Adipocyte (in vitro differentiated cells): ENCODE results near the gene POLR2L.

Experiments
- DNase-seq: peaks from one replicate; pipeline ENCODE4 v3.0.0-alpha.2; 2015; ENCODE audit warnings: low read depth
- H3K27me3 ChIP-seq: replicated peaks from 2 replicates; pipeline ENCODE4 v1.7.0; 2013; ENCODE audit warnings: mild to moderate bottlenecking, low read length, moderate library complexity; ENCODE audit not compliant: control insufficient read depth, insufficient read depth
- H3K36me3 ChIP-seq: 2 replicates; pipeline ENCODE4 v1.7.0; 2013; ENCODE audit warnings: low read length, mild to moderate bottlenecking, moderate library complexity; ENCODE audit not compliant: control insufficient read depth, insufficient read depth, severe bottlenecking
- H3K4me1 ChIP-seq: 2 replicates; pipeline ENCODE4 v1.7.0; 2013; ENCODE audit warnings: mild to moderate bottlenecking, low read length, moderate library complexity; ENCODE audit not compliant: control insufficient read depth, insufficient read depth
- H3K4me3 ChIP-seq: 2 replicates; pipeline ENCODE4 v1.7.0; 2013; ENCODE audit warnings: mild to moderate bottlenecking, low read length, moderate library complexity
- H3K9ac ChIP-seq: 2 replicates; pipeline ENCODE4 v1.7.0; 2013; ENCODE audit warnings: mild to moderate bottlenecking, low read length, moderate library complexity
- H3K9me3 ChIP-seq: 2 replicates; pipeline ENCODE4 v1.7.0; 2013; ENCODE audit warnings: mild to moderate bottlenecking, low read length, moderate library complexity; ENCODE audit not compliant: control insufficient read depth

The POLR2L gene

DNA sequence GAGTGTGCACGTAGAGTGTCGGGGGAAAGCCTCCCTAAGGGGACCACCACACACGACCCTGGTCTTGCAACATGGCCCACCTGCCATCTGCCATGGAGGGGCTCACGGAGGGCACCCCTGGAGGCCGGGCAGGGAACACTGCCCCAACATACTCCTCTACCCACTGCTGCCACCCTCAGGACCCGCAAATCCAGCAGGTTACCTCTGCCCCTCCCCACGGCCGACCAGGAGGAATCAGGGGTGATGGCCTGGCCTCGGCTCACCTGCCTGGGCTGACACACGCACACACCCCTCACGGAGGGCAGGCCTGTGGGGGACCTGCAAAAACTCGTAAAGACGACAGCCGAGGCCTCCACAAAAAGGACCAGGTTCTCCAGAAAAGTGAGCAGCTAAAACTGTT, 38.1 kb upstream of the POLR2L start:
- Histone ChIP-seq H3K9ac (no peak overlapping the region), H3K36me3 (peaks cover 15% of the 10 kb centered on the region), H3K4me1 (peaks cover 4% of the 10 kb centered on the region), H3K4me3 (no peak overlapping the region), H3K9me3 (no peaks in the 10 kb centered on the region), H3K27me3 (no peaks in the 10 kb centered on the region)
- no peak for DNase-seq

DNA sequence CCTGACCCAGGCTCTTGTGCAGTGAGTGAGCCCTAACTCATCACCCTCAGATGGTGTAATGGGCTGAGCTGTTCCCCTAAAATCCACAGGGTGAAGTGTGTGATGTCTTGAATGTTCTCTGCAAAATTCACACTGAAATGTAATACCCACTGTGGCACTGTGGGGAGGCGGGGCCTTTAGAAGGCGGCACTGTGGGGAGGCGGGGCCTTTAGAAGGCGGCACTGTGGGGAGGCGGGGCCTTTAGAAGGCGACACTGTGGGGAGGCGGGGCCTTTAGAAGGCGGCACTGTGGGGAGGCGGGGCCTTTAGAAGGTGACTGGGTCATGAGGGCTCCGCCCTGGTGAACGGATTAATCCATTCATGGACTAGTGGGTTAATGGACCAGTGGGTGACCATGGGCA, 35.2 kb upstream of the POLR2L start:
- no peak overlapping the region for H3K4me3 ChIP-seq
- H3K36me3 ChIP-seq, result peaks cover 15% of the 10 kb centered on the region
- no peaks in the 10 kb centered on the region for H3K27me3 ChIP-seq
- no peaks in the 10 kb centered on the region for H3K9me3 ChIP-seq
- peaks cover 4% of the 10 kb centered on the region for H3K4me1 ChIP-seq
- H3K9ac ChIP-seq, result no peak overlapping the region
- no peak for DNase-seq

DNA sequence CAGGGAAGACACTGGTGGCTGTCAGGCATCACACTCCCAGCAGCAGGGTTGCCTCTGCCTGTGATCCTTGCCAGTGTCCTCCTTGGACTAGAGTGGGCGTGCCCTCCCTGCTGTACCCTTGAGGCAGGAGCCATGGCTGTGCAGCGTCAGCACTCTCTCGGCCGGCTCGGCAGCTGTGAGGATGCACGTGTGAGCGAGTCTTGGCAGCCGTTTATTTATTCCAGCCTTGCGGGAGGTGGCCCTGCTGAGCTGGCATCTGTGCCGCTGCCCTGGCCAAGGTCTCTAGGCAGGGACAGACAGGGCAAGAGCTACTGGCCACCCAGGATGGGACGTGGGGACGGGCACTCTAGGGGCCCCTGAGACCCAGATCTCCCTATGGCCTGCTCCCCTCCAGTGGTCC, 34.2 kb upstream of the POLR2L start:
- peaks cover 15% of the 10 kb centered on the region for H3K36me3 ChIP-seq
- DNase-seq, result no peak

DNA sequence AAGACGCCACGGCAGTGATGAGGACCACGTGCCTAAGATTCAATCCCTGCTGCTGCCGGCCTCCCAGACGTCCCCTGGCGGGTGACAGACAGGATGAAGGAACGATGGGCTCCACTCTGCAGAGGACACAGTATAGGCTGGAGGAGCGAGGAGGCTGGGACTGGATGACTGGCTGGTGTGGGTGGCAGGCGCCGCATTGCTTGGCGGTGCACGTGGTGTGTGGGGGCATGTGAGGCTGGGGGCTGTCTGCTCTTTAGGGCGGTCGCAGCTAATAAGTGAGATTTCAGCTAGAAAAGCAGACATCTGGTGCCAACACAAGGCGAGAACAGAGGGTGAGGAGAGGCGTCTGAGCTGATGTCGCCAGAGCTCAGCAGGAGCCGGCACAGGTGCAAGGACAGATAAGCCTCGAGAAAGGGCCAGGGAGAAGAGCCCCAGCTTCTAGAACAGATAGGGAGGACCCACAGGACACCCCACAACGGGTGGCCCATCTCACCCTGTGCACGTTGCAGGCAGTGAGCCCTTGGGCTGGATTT, 33.5 kb upstream of the POLR2L start:
- Histone ChIP-seq H3K9me3 (no peaks in the 10 kb centered on the region), H3K4me3 (no peak overlapping the region), H3K27me3 (no peaks in the 10 kb centered on the region), H3K4me1 (peaks cover 7% of the 10 kb centered on the region), H3K9ac (no peak overlapping the region), H3K36me3 (peaks cover 14% of the 10 kb centered on the region)
- no peak for DNase-seq

More for the DNA sequence above, 34.2 kb upstream of the POLR2L start:
- Histone ChIP-seq H3K27me3 (no peaks in the 10 kb centered on the region), H3K9ac (no peak overlapping the region), H3K4me3 (no peak overlapping the region), H3K9me3 (no peaks in the 10 kb centered on the region), H3K4me1 (peaks cover 7% of the 10 kb centered on the region)

- Histone ChIP-seq H3K27me3 (no peaks in the 10 kb centered on the region), H3K9ac (no peak overlapping the region), H3K9me3 (no peaks in the 10 kb centered on the region), H3K36me3 (peaks cover 10% of the 10 kb centered on the region), H3K4me3 (no peak overlapping the region), H3K4me1 (peaks cover 7% of the 10 kb centered on the region)
- DNase-seq, result no peak
Observed at GRCh38 chr11:875203-875602, 32.9 kb upstream of the POLR2L start.

GRCh38 chr11:873706-874105, 31.4 kb upstream of the POLR2L start:
- Histone ChIP-seq H3K9ac (no peak overlapping the region), H3K4me3 (no peak overlapping the region), H3K9me3 (no peaks in the 10 kb centered on the region), H3K4me1 (peaks cover 7% of the 10 kb centered on the region), H3K36me3 (no peaks in the 10 kb centered on the region), H3K27me3 (no peaks in the 10 kb centered on the region)
- no peak for DNase-seq

DNA sequence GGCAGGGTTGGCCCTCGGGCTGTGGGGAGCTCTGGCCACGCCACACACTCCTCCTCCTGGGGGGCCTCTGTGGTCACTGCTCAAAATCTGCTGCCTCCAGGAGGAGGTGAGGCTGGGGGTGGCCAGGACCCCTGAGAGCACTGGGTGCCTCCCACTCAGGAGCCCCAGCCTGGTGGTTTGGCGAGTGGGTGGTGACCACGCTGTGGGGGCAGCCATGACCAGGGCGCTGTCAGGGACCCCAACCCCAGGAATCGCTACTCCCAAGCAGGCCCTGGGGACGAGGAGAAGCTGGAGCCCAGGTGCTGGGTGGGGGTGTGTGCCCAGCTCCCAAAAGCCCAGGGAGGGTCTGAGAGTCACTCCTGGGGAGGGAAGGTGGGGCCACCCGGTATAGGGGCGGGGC, 30.5 kb upstream of the POLR2L start:
- H3K9ac ChIP-seq, result no peak overlapping the region
- H3K27me3 ChIP-seq, result no peaks in the 10 kb centered on the region
- H3K4me1 ChIP-seq, result peaks cover 7% of the 10 kb centered on the region
- H3K9me3 ChIP-seq, result no peaks in the 10 kb centered on the region
- DNase-seq, result no peak
- no peak overlapping the region for H3K4me3 ChIP-seq
- H3K36me3 ChIP-seq, result no peaks in the 10 kb centered on the region

GRCh38 chr11:871472-871871, 29.1 kb upstream of the POLR2L start:
- H3K9ac ChIP-seq, result no peak overlapping the region
- H3K4me3 ChIP-seq, result no peak overlapping the region
- H3K9me3 ChIP-seq, result no peaks in the 10 kb centered on the region
- peaks cover 7% of the 10 kb centered on the region for H3K4me1 ChIP-seq
- no peaks in the 10 kb centered on the region for H3K27me3 ChIP-seq
- no peak for DNase-seq
- no peaks in the 10 kb centered on the region for H3K36me3 ChIP-seq

GRCh38 chr11:870418-870817, 28.1 kb upstream of the POLR2L start:
- Histone ChIP-seq H3K36me3 (peaks cover 7% of the 10 kb centered on the region), H3K27me3 (no peaks in the 10 kb centered on the region), H3K9me3 (no peaks in the 10 kb centered on the region), H3K9ac (no peak overlapping the region), H3K4me3 (no peak overlapping the region), H3K4me1 (peaks cover 3% of the 10 kb centered on the region)
- DNase-seq, result no peak

DNA sequence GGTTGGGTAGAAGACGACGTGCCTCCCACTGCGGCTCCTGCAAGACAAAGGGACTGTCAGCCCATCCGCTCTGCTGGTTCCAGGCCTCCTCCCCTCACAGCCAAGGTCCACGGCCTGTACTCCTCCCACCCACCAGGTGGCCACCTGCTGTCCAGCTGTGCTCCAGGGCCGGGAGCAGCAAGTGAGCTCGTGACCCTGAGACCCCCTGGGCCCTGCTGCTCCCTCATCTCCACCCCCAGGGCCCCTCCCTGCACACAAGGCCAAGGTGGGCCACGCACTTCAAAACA, 27.7 kb upstream of the POLR2L start:
- H3K36me3 ChIP-seq, result peaks cover 8% of the 10 kb centered on the region
- no peak for DNase-seq
- peaks cover 3% of the 10 kb centered on the region for H3K4me1 ChIP-seq
- no peaks in the 10 kb centered on the region for H3K27me3 ChIP-seq
- H3K4me3 ChIP-seq, result no peak overlapping the region
- no peak overlapping the region for H3K9ac ChIP-seq
- no peaks in the 10 kb centered on the region for H3K9me3 ChIP-seq

- H3K36me3 ChIP-seq, result peaks cover 13% of the 10 kb centered on the region
- H3K9me3 ChIP-seq, result no peaks in the 10 kb centered on the region
- no peaks in the 10 kb centered on the region for H3K27me3 ChIP-seq
- peaks cover 3% of the 10 kb centered on the region for H3K4me1 ChIP-seq
- H3K9ac ChIP-seq, result no peak overlapping the region
- DNase-seq, result no peak
- H3K4me3 ChIP-seq, result no peak overlapping the region
Observed at GRCh38 chr11:869399-870126, 27.2 kb upstream of the POLR2L start.

- DNase-seq, result no peak
- Histone ChIP-seq H3K9ac (no peak overlapping the region), H3K36me3 (peaks cover 18% of the 10 kb centered on the region), H3K27me3 (no peaks in the 10 kb centered on the region), H3K4me3 (no peak overlapping the region), H3K4me1 (peaks cover 3% of the 10 kb centered on the region), H3K9me3 (no peaks in the 10 kb centered on the region)
Observed at GRCh38 chr11:868802-869201, 26.5 kb upstream of the POLR2L start.
